ENCODE data around the gene BRF1.

Gene BRF1

DNA sequence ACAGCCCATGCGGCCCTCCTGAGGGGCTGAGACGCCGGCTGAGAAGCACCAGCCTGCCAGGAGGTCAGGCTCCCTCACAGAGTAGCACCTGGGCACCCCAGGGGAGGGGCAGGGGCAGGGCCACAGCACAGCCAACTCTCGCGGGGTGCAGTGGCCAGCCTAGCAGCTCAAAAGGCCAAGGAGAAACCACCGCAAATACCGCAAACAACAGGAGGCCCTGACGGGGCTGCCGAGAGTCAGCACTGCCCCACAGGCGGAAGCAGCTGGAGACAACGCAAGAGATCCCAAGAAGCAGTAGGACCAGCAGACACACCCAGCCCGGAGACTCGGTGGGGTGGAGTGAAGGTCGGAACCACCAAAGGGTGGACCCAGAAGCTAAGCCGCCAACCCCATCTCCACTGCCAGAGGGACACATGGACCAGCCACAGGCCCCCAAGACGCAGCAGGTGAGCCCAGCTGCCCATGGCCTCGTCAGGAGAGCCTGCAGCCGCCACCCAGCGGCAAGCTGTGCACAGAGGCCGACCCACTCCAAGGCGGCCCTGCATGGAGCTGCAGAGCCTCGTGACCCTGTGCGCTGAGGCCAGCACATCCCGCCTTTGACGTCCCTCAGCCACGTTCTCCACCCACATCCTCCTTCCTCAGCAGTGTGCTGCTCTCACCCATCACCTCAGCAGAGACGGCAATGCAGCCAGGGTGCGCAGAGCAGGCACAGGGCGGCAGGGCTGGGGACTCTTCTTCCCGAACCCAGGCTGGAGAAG is 84.1 kb downstream of the BRF1 start:
- TF ChIP-seq ZNF274 (IDR thresholded peaks at IDR 0.05; ENCODE audit: low read depth, low read length) (no peak), YY1 (IDR thresholded peaks at IDR 0.05; ENCODE audit: insufficient read depth, insufficient read length) (no peak), SUZ12 (IDR thresholded peaks at IDR 0.05; ENCODE audit: extremely low read depth, insufficient read depth, insufficient read length) (no peak)
- peaks cover 2% of the 10 kb centered on the region for H3K4me1 ChIP-seq (ENCODE audit: insufficient read depth, insufficient read length)
- no peak for DNase-seq (ENCODE audit: low read depth, low spot score)
- H3K9ac ChIP-seq (ENCODE audit: insufficient read length, low read depth), result no peak overlapping the region
- H3K4me3 ChIP-seq (ENCODE audit: insufficient read length, low read depth), result no peak overlapping the region
- peaks cover 56% of the 10 kb centered on the region for H3K36me3 ChIP-seq (ENCODE audit: insufficient read depth, insufficient read length, low read length)
- H3K9me3 ChIP-seq (ENCODE audit: insufficient read depth, low read length), result no peaks in the 10 kb centered on the region
- H3K27me3 ChIP-seq (ENCODE audit: insufficient read depth, insufficient read length), result no peaks in the 10 kb centered on the region

DNA sequence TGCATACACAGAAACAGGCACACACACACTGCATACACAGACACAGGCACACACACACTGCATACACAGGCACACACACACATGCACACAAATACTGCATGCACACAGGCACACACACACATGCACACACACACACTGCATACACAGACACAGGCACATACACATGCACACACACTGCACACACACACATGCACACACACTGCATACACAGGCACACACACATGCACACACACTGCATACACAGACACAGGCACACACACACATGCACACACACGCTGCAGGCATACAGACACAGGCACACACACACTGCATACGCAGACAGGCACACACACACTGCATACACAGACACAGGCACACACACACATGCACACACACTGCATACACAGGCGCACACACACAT is 85.2 kb downstream of the BRF1 start:
- H3K36me3 ChIP-seq (ENCODE audit: insufficient read depth, insufficient read length, low read length), result peaks cover 45% of the 10 kb centered on the region
- H3K4me1 ChIP-seq (ENCODE audit: insufficient read depth, insufficient read length), result peaks cover 2% of the 10 kb centered on the region
- no peak overlapping the region for H3K4me3 ChIP-seq (ENCODE audit: insufficient read length, low read depth)
- no peaks in the 10 kb centered on the region for H3K27me3 ChIP-seq (ENCODE audit: insufficient read depth, insufficient read length)
- H3K9me3 ChIP-seq (ENCODE audit: insufficient read depth, low read length), result no peaks in the 10 kb centered on the region
- DNase-seq (ENCODE audit: low read depth, low spot score), result no peak
- no peak overlapping the region for H3K9ac ChIP-seq (ENCODE audit: insufficient read length, low read depth)
- TF ChIP-seq ZNF274 (IDR thresholded peaks at IDR 0.05; ENCODE audit: low read depth, low read length), result no peak
- no peak for TF ChIP-seq YY1 (IDR thresholded peaks at IDR 0.05; ENCODE audit: insufficient read depth, insufficient read length)
- TF ChIP-seq SUZ12 (IDR thresholded peaks at IDR 0.05; ENCODE audit: extremely low read depth, insufficient read depth, insufficient read length), result no peak

DNA sequence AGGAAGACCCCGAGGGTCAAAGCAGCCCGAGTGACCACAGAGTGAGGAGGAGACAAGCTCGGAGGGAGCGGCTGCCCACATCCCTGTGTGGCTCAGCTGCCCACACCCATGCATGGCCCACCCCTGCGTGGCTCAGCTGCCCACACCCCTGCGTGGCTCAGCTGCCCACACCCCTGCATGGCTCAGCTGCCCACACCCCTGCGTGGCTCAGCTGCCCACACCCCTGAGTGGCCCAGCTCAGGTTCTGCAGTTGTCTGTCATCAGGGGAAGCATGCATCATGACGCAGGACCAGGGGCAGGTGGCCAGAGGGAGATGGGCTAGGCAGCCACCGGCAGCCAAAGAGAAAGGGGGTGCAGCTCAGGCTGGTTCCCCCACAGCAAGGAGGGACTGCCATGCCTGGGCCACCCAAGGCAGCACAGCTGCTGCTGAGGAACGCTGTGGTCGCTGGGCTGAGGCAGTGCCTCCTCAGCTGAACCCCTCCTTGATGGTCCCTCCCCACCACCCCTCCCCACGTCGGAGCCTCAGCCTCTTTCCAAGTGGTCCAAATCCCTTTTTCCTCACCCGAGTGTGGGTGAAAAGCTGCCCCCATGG is 86.4 kb downstream of the BRF1 start:
- Histone ChIP-seq H3K27me3 (ENCODE audit: insufficient read depth, insufficient read length) (no peaks in the 10 kb centered on the region), H3K9me3 (ENCODE audit: insufficient read depth, low read length) (no peaks in the 10 kb centered on the region), H3K4me1 (ENCODE audit: insufficient read depth, insufficient read length) (peaks cover 2% of the 10 kb centered on the region), H3K36me3 (ENCODE audit: insufficient read depth, insufficient read length, low read length) (peaks cover 49% of the 10 kb centered on the region), H3K9ac (ENCODE audit: insufficient read length, low read depth) (no peak overlapping the region), H3K4me3 (ENCODE audit: insufficient read length, low read depth) (no peak overlapping the region)
- no peak for DNase-seq (ENCODE audit: low read depth, low spot score)
- TF ChIP-seq YY1 (IDR thresholded peaks at IDR 0.05; ENCODE audit: insufficient read depth, insufficient read length), result no peak
- no peak for TF ChIP-seq ZNF274 (IDR thresholded peaks at IDR 0.05; ENCODE audit: low read depth, low read length)
- no peak for TF ChIP-seq SUZ12 (IDR thresholded peaks at IDR 0.05; ENCODE audit: extremely low read depth, insufficient read depth, insufficient read length)

DNA sequence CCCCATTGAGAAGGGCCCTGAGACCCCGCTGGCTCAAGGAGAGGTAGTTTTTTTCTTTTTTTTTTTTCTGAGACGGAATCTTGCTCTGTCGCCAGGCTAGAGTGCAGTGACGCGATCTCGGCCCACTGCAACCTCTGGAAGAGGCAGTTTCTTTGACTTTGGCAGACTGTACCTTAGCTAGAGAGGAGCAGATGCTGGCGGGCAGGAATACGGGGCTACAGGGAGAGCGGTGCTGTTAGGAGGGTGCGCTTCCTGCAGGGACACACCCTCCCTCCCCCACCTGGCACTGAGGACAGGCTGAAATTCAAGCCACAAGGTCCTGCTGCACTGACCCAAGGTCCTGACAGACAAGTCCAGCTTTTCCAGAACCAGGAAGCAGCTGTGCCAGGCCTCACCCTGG is 87.4 kb downstream of the BRF1 start:
- Histone ChIP-seq H3K9me3 (ENCODE audit: insufficient read depth, low read length) (no peaks in the 10 kb centered on the region), H3K4me3 (ENCODE audit: insufficient read length, low read depth) (no peak overlapping the region), H3K36me3 (ENCODE audit: insufficient read depth, insufficient read length, low read length) (peaks cover 43% of the 10 kb centered on the region), H3K4me1 (ENCODE audit: insufficient read depth, insufficient read length) (peaks cover 2% of the 10 kb centered on the region), H3K27me3 (ENCODE audit: insufficient read depth, insufficient read length) (no peaks in the 10 kb centered on the region), H3K9ac (ENCODE audit: insufficient read length, low read depth) (no peak overlapping the region)
- no peak for DNase-seq (ENCODE audit: low read depth, low spot score)
- no peak for TF ChIP-seq YY1 (IDR thresholded peaks at IDR 0.05; ENCODE audit: insufficient read depth, insufficient read length)
- TF ChIP-seq ZNF274 (IDR thresholded peaks at IDR 0.05; ENCODE audit: low read depth, low read length), result no peak
- TF ChIP-seq SUZ12 (IDR thresholded peaks at IDR 0.05; ENCODE audit: extremely low read depth, insufficient read depth, insufficient read length), result no peak

DNA sequence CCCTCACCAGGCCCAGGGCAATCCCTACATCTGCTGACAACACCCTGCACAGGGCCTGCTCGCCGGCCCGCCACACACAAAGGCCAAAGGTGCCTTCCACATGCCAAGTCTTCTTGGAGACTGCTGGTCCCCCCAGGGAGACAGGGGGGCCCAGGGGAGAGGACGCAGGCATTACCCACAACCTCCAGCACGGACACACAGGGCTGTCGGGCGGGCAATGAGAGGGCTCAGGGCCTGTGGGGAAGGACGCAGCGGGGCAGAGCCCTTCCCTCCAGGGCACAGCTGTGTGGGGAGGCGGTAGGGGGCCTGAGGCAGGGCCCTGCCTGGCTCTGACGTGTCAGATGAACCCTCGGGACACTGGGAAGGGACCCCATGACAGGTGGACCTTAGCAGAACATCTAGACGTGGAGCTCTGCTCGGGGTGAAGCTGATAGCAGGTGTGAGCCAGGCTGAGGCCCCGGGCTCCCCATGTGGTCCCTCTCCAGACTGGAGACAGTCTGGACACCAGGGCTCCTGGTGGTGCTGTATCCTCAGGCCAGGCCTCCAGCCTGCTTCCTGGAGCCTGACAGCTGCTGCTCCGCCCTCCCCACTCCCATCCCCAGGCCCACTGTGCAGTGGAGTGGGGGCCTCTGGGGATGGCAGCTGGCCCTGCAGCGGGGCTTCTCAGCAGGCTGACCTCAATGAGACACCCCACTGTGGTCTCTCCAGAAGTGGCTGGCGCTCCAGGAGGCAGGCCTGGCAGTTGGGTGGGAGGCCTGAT is 88.1 kb downstream of the BRF1 start:
- H3K4me3 ChIP-seq (ENCODE audit: insufficient read length, low read depth), result no peak overlapping the region
- no peak overlapping the region for H3K9ac ChIP-seq (ENCODE audit: insufficient read length, low read depth)
- peaks cover 38% of the 10 kb centered on the region for H3K36me3 ChIP-seq (ENCODE audit: insufficient read depth, insufficient read length, low read length)
- DNase-seq (ENCODE audit: low read depth, low spot score), result no peak
- H3K9me3 ChIP-seq (ENCODE audit: insufficient read depth, low read length), result no peaks in the 10 kb centered on the region
- H3K27me3 ChIP-seq (ENCODE audit: insufficient read depth, insufficient read length), result no peaks in the 10 kb centered on the region
- peaks cover 4% of the 10 kb centered on the region for H3K4me1 ChIP-seq (ENCODE audit: insufficient read depth, insufficient read length)
- TF ChIP-seq ZNF274 (IDR thresholded peaks at IDR 0.05; ENCODE audit: low read depth, low read length) (no peak), SUZ12 (IDR thresholded peaks at IDR 0.05; ENCODE audit: extremely low read depth, insufficient read depth, insufficient read length) (no peak), YY1 (IDR thresholded peaks at IDR 0.05; ENCODE audit: insufficient read depth, insufficient read length) (no peak)

DNA sequence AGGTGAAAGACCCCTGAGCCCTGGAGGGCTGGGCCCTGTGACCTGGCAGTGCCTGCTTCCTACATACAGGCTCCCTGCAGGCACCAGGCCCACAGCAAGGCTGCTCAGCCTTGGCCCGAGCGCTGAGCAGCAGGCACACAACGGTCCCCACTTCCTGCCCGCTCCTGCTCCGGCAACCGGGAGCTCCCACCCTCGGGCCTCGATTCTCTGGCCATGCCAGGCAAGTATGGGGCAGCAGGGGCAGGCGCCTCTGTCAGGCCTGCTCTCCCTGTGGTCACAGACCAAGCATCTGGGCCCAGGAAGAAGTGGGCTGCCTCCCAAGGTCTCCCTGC is 89.1 kb downstream of the BRF1 start:
- no peak overlapping the region for H3K9ac ChIP-seq (ENCODE audit: insufficient read length, low read depth)
- H3K9me3 ChIP-seq (ENCODE audit: insufficient read depth, low read length), result no peaks in the 10 kb centered on the region
- H3K4me1 ChIP-seq (ENCODE audit: insufficient read depth, insufficient read length), result peaks cover 7% of the 10 kb centered on the region

More for the DNA sequence above, 89.1 kb downstream of the BRF1 start:
- Histone ChIP-seq H3K27me3 (ENCODE audit: insufficient read depth, insufficient read length) (no peaks in the 10 kb centered on the region), H3K36me3 (ENCODE audit: insufficient read depth, insufficient read length, low read length) (peaks cover 31% of the 10 kb centered on the region), H3K4me3 (ENCODE audit: insufficient read length, low read depth) (no peak overlapping the region)
- no peak for DNase-seq (ENCODE audit: low read depth, low spot score)
- TF ChIP-seq SUZ12 (IDR thresholded peaks at IDR 0.05; ENCODE audit: extremely low read depth, insufficient read depth, insufficient read length) (no peak), ZNF274 (IDR thresholded peaks at IDR 0.05; ENCODE audit: low read depth, low read length) (no peak), YY1 (IDR thresholded peaks at IDR 0.05; ENCODE audit: insufficient read depth, insufficient read length) (no peak)

Data from NT2/D1 (cell line).